Endothelial cell of umbilical vein (primary cell): ENCODE measurements around the gene OR1Q1. TPM values are rescaled to one million over a fixed set of nuclear protein-coding genes. Genes with fewer than 3 reads are reported as not detected.

ENCODE experiments used
- BruUV-seq: library from RNA; stranded (reverse); fragments of 400-500 nt; replicated peaks from 2 replicates; lab custom pipeline; 2021; lab: Mats Ljungman, UMichigan
- CTCF ChIA-PET: fragments of 300-600, 350-600 bp; sonication (Branson Sonifier 250); formaldehyde crosslinking; loops from one replicate; lab custom pipeline; 2021; ENCODE audit warnings: antibody characterized with exemption, inconsistent platforms; lab: Charles Lee
- POLR2A ChIA-PET: fragments of 300-600, 350-600 bp; sonication (Branson Sonifier 250); formaldehyde crosslinking; loops from one replicate; lab custom pipeline; 2021; ENCODE audit warnings: antibody characterized with exemption, inconsistent platforms; lab: Charles Lee
- DNase-seq: peaks from one replicate; pipeline ENCODE4 v3.0.0-alpha.2; 2011; ENCODE audit warnings: low read depth, low spot score
- FAIRE-seq: peaks from 2 replicates; lab custom pipeline; 2011; peaks lifted over from hg19 to GRCh38; lab: Jason Lieb, UNC
- H2AFZ ChIP-seq: 2 replicates; pipeline ENCODE4 v1.6.0; 2012; ENCODE audit warnings: low read depth, low read length, control low read depth, inconsistent platforms
- H3K27ac ChIP-seq: 2 replicates; pipeline ENCODE4 v1.5.1; 2011; ENCODE audit warnings: low read depth, mild to moderate bottlenecking, control low read depth, low read length, moderate library complexity; ENCODE audit not compliant: insufficient read depth
- H3K27me3 ChIP-seq, 2 experiments: 2 replicates each; pipeline versions ENCODE4 v1.6.0 to v1.6.1; 2011; ENCODE audit warnings: low read length in 2 of 2, mixed read lengths in 1 of 2; ENCODE audit not compliant: control insufficient read depth in 2 of 2, insufficient read depth in 2 of 2
- H3K36me3 ChIP-seq, 2 experiments: 2 replicates in 1 of 2; 3 replicates in 1 of 2; pipeline ENCODE4 v1.5.1; 2011; ENCODE audit warnings: low read length in 2 of 2, mild to moderate bottlenecking in 1 of 2, moderate library complexity in 1 of 2; ENCODE audit not compliant: control insufficient read depth in 2 of 2, insufficient read depth in 2 of 2; ENCODE audit errors: extremely low read depth in 1 of 2
- H3K4me1 ChIP-seq: 3 replicates; pipeline ENCODE4 v1.5.1; 2011; ENCODE audit warnings: mild to moderate bottlenecking, low read length; ENCODE audit not compliant: control insufficient read depth, insufficient read depth; ENCODE audit errors: extremely low read depth
- H3K4me2 ChIP-seq: 2 replicates; pipeline ENCODE4 v1.6.1; 2011; ENCODE audit warnings: low read length, control low read depth, mixed read lengths; ENCODE audit not compliant: insufficient read depth
- H3K4me3 ChIP-seq, 3 experiments: fragments of 200-600 bp in 1 of 3; sonication (generic), shearing (Covaris generic) in 1 of 3; replicated peaks in 1 of 3; 2 replicates each; pipeline ENCODE4 v1.5.1; 2011 to 2016; ENCODE audit warnings: control low read depth in 3 of 3, low read length in 3 of 3, mild to moderate bottlenecking in 2 of 3, inconsistent platforms in 1 of 3, low read depth in 1 of 3, moderate library complexity in 1 of 3; ENCODE audit not compliant: insufficient read depth in 1 of 3
- H3K79me2 ChIP-seq: 2 replicates; pipeline ENCODE4 v1.6.0; 2012; ENCODE audit warnings: low read length, inconsistent platforms; ENCODE audit not compliant: control insufficient read depth, insufficient read depth
- H3K9ac ChIP-seq: replicated peaks from 2 replicates; pipeline ENCODE3; 2011; ENCODE audit warnings: low read length, control low read depth; ENCODE audit not compliant: insufficient read depth; ENCODE audit errors: extremely low read depth
- H3K9me1 ChIP-seq: replicated peaks from 3 replicates; pipeline ENCODE4 v1.6.0; 2011; ENCODE audit warnings: mild to moderate bottlenecking, low read length; ENCODE audit not compliant: control insufficient read depth, insufficient read depth; ENCODE audit errors: extremely low read depth
- H3K9me3 ChIP-seq: replicated peaks from 2 replicates; pipeline ENCODE4 v1.5.1; 2012; ENCODE audit warnings: low read length, inconsistent platforms; ENCODE audit not compliant: control insufficient read depth, insufficient read depth
- H4K20me1 ChIP-seq: replicated peaks from 2 replicates; pipeline ENCODE3; 2011; ENCODE audit warnings: mild to moderate bottlenecking, low read length; ENCODE audit not compliant: control insufficient read depth, insufficient read depth; ENCODE audit errors: extremely low read depth
- CTCF ChIP-seq, 2 donors: IDR thresholded peaks; 1 replicate in 1 of 2; 2 replicates in 1 of 2; pipeline ENCODE4 v1.5.1; 2011; ENCODE audit warnings: low read length in 2 of 2, mild to moderate bottlenecking in 2 of 2, moderate library complexity in 2 of 2, control low read depth in 1 of 2, inconsistent platforms in 1 of 2, low read depth in 1 of 2; ENCODE audit not compliant: insufficient read depth in 1 of 2; ENCODE audit errors: extremely low read depth in 1 of 2
- EZH2 ChIP-seq: IDR thresholded peaks from 2 replicates; pipeline ENCODE4 v1.6.1; 2012; ENCODE audit warnings: borderline replicate concordance, low read depth, mild to moderate bottlenecking, moderate library complexity, low read length, inconsistent platforms; ENCODE audit not compliant: severe bottlenecking
- FOS ChIP-seq: IDR thresholded peaks from 2 replicates; pipeline ENCODE4 v1.6.1; 2011; ENCODE audit warnings: mild to moderate bottlenecking, low read length, moderate library complexity, borderline replicate concordance; ENCODE audit not compliant: insufficient read depth
- GATA2 ChIP-seq: IDR thresholded peaks from 2 replicates; pipeline ENCODE4 v1.7.0; 2011; ENCODE audit warnings: low read depth, mild to moderate bottlenecking, moderate library complexity, mixed read lengths, low read length; ENCODE audit not compliant: insufficient read length, insufficient read depth
- JUN ChIP-seq: IDR thresholded peaks from 2 replicates; pipeline ENCODE4 v1.6.1; 2011; ENCODE audit warnings: borderline replicate concordance, low read depth; ENCODE audit not compliant: insufficient read length, insufficient read depth
- MYC ChIP-seq: IDR thresholded peaks from one replicate; pipeline ENCODE4 v1.6.1; 2011; ENCODE audit warnings: mild to moderate bottlenecking, low read depth, low read length
- POLR2A ChIP-seq: IDR thresholded peaks from 2 replicates; pipeline ENCODE4 v1.6.1; 2012; ENCODE audit warnings: low read depth, mild to moderate bottlenecking, control low read depth, low read length
- POLR2AphosphoS5 ChIP-seq: IDR thresholded peaks from 2 replicates; pipeline ENCODE4 v1.6.1; 2012; ENCODE audit warnings: low read depth, mild to moderate bottlenecking, control low read depth, low read length, moderate library complexity; ENCODE audit not compliant: insufficient read depth
- dilution Hi-C: fragments of 300-500 bp; cut with MboI; formaldehyde crosslinking; loops from one replicate; pipeline ENCODE4 v1.15.0; 2019; ENCODE audit warnings: low sequenced_read_pairs; ENCODE audit not compliant: extremely low pct_ligation_motif_present
- intact Hi-C: fragments of 100-400 bp; cut with micrococcal nuclease; formaldehyde crosslinking; loops from one replicate; pipeline ENCODE4 v1.10.0; 2022
- polyA plus RNA-seq, 4 experiments: library from polyadenylated mRNA; depleted of rRNA in 3 of 4; stranded (reverse) in 3 of 4; unstranded in 1 of 4; fragments of >200 nt; gene quantifications; 2 replicates each; pipeline versions ENCODE4 v1.2.1 to v1.2.3, GENCODE V29; 2011 to 2012; ENCODE audit warnings: missing spikeins in 1 of 4
- total RNA-seq: library from RNA; stranded (reverse); gene quantifications from 2 replicates; pipeline ENCODE4 v1.2.3, GENCODE V29; 2021
- TF ChIP-seq, protein P1 (sequence below): IDR thresholded peaks from 2 replicates; pipeline ENCODE4 v1.6.1; 2011; ENCODE audit not compliant: insufficient read depth, insufficient read length

Gene OR1Q1
- total and polyA plus RNA-seq, 2 donors (not counting 3 experiments of a cell fraction or from before 2014, with no cell fraction given): not detected

- TF ChIP-seq EZH2 (no peak), CTCF (IDR thresholded peaks at IDR 0.05; ENCODE audit: extremely low read depth in 1 of 2, insufficient read depth in 1 of 2, low read depth in 1 of 2, low read length in 2 of 2) (no peak), POLR2A (no peak), GATA2 (no peak), MYC (no peak), FOS (no peak), JUN (no peak), POLR2AphosphoS5 (no peak)
- TF ChIP-seq, protein P1, sequence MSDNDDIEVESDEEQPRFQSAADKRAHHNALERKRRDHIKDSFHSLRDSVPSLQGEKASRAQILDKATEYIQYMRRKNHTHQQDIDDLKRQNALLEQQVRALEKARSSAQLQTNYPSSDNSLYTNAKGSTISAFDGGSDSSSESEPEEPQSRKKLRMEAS: no peak
These were observed 8.8 kb upstream of the OR1Q1 start for GRCh38 chr9:122605691-122606090.

More at GRCh38 chr9:122605691-122606090, 8.8 kb upstream of the OR1Q1 start:
- Histone ChIP-seq H2AFZ (no peak overlapping the region), H3K9me1 (no peaks in the 10 kb centered on the region), H3K27me3 (no peaks in the 10 kb centered on the region), H3K4me3 (no peak overlapping the region), H3K27ac (no peak overlapping the region), H3K36me3 (no peaks in the 10 kb centered on the region), H4K20me1 (no peaks in the 10 kb centered on the region), H3K9me3 (no peaks in the 10 kb centered on the region), H3K4me2 (no peak overlapping the region), H3K9ac (no peak overlapping the region), H3K79me2 (no peaks in the 10 kb centered on the region), H3K4me1 (no peaks in the 10 kb centered on the region)
- DNase-seq (no peak), FAIRE-seq (no peak)
- POLR2A ChIA-PET: no interaction called here
- BruUV-seq: no TSS peak
- CTCF ChIA-PET: no interaction called here
- intact Hi-C loops: no loop called here
- dilution Hi-C loops: no loop called here
